GM12864 (cell line): ENCODE measurements around the gene ELMO1.

Experiments
- DNase-seq: peaks from one replicate; pipeline ENCODE4 v3.0.0-alpha.2; 2011; ENCODE audit warnings: low read depth
- H3K4me3 ChIP-seq: 2 replicates; pipeline ENCODE4 v1.5.1; 2011; ENCODE audit warnings: mild to moderate bottlenecking, low read depth, low read length, control low read depth
- CTCF ChIP-seq: IDR thresholded peaks from 2 replicates; pipeline ENCODE4 v1.5.1; 2011; ENCODE audit warnings: low read depth, mild to moderate bottlenecking, moderate library complexity, low read length, control low read depth, inconsistent platforms; ENCODE audit errors: missing control alignments

ELMO1 gene

GRCh38 chr7:36905841-36906240 is 542.8 kb downstream of the ELMO1 start:
- TF ChIP-seq CTCF: no peak
- DNase-seq: no peak
- no peak overlapping the region for H3K4me3 ChIP-seq

GRCh38 chr7:36904802-36905201 is 543.9 kb downstream of the ELMO1 start:
- DNase-seq: no peak
- no peak for TF ChIP-seq CTCF

GRCh38 chr7:36904101-36904500 is 544.6 kb downstream of the ELMO1 start:
- no peak for DNase-seq
- H3K4me3 ChIP-seq: no peak overlapping the region
- no peak for TF ChIP-seq CTCF

More at GRCh38 chr7:36904802-36905201, 543.9 kb downstream of the ELMO1 start:
- H3K4me3 ChIP-seq: no peak overlapping the region

DNA sequence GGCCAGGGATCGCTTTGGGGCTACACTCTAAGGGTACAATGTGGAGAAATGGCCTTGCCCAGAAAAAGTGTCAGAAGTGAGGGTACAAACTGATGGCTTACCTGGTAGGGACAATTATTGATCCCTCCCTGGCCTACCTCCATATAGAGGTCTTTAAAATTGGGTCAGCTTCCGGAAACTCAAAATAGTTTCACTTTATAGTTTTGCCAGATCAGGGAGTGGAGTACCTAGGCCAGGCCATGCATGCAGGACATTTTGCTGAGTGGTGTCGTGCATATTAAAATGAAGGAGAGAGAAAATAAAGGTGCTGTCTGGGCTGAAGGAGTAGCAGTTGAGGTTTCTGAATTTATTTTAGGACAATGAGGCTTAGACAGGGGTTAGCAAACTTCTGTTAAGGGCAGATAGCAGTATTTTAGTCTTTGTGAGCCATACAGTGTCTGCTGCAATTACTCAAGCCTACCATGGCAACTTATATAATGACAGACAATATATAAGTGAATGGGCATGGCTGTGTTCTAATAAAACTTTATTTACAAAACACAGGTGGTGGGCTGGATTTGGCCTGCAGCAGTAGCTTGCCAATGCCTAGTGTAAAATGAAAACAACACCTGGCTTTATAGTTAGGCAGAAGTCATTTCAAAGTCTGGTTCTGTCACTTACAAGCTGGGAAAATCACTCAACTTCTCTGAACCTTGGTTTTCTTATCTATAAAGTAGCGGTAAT is 547.5 kb downstream of the ELMO1 start:
- H3K4me3 ChIP-seq: no peak overlapping the region
- TF ChIP-seq CTCF: no peak
- no peak for DNase-seq

GRCh38 chr7:36898186-36898585 is 550.5 kb downstream of the ELMO1 start:
- no peak for TF ChIP-seq CTCF
- H3K4me3 ChIP-seq: no peak overlapping the region
- DNase-seq: no peak

DNA sequence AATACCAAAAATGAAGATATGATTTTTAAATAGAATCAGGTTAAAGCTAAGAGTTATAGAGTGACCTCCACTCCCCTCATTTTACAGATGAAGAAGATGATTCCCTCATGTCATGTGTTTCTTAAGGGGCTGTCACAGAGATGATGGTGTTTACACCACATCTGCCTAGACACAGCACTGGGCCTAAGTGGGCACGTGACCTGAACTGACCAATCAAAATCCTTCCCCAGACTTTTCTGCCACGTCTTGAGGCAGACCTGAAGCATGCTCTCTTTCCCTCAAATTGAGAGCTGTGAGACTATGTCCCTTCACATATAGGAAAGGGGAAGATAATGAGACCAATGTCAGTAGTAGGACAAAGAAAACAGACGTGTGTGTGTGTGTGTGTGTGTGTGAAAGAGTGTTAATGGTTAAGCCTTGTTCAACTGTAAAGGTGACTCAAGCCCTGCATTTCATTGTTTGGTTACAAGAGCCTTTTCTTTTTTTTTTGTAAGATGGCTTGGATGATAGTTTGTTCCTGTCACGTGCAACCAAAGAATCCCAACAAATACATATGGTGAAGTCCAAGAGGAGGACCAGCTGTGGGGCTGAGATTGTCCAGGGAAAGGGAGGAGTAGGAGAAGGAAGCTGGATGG is 551.6 kb downstream of the ELMO1 start:
- TF ChIP-seq CTCF: no peak
- DNase-seq: no peak
- H3K4me3 ChIP-seq: no peak overlapping the region

DNA sequence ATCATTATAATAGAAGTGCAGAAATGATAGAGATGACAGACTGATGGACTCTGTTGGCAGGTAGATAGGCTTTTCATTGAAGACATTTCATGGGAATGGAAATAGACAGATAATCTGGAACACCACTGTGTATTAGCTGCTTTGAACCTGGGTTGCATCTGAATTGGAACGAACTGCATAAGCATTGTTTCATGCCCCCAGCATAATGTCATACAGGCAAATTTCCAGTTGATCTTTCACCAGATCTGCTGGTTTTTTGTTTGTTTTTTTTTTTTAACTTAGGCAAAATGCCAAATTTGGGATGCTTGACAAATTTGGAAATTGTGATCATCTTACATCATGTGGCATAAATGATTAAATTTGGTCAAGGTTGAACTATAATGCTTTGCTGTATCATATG is 552.2 kb downstream of the ELMO1 start:
- H3K4me3 ChIP-seq: no peak overlapping the region
- DNase-seq: no peak
- no peak for TF ChIP-seq CTCF
